ENCODE measurements around the gene P2RY8.
"Not testable (repeated sequence)": the region's sequence is repeated elsewhere in the genome, so short reads cannot be mapped to it uniquely, and the experiment has no call there.

GRCh38 chrX:1426321-1426720, 110.7 kb downstream of the P2RY8 start:
- TF ChIP-seq RORB (CRISPR knock-in tag; IDR thresholded peaks at IDR 0.05); CTCF (IDR thresholded peaks at IDR 0.05); USF1 (CRISPR knock-in tag; IDR thresholded peaks at IDR 0.05); CREB1 (CRISPR knock-in tag; IDR thresholded peaks at IDR 0.05); NR1H2 (CRISPR knock-in tag; IDR thresholded peaks at IDR 0.05); NFE2L1 (CRISPR knock-in tag; IDR thresholded peaks at IDR 0.05); ZSCAN18 (CRISPR knock-in tag; IDR thresholded peaks at IDR 0.05); PRDM15 (CRISPR knock-in tag; IDR thresholded peaks at IDR 0.05); KAT7 (CRISPR knock-in tag; IDR thresholded peaks at IDR 0.05; ENCODE audit: borderline replicate concordance); NR2C2 (CRISPR knock-in tag; IDR thresholded peaks at IDR 0.05); NFATC4 (CRISPR knock-in tag; IDR thresholded peaks at IDR 0.05): not testable (repeated sequence)
